K562 (cell line): ENCODE data around the gene TMTC4.

Source experiments
- ATF4 ChIP-seq: fragments of 450-650 bp; formaldehyde crosslinking; IDR thresholded peaks from 2 replicates; pipeline ENCODE4 v1.4.0; 2022; ENCODE audit warnings: mild to moderate bottlenecking, moderate library complexity
- CHD1 ChIP-seq: fragments of 200-600 bp; sonication (generic); IDR thresholded peaks from one replicate; pipeline ENCODE4 v1.6.1; 2012; ENCODE audit warnings: mild to moderate bottlenecking, moderate library complexity, low read length, inconsistent platforms
- CTCF ChIP-seq, 3 experiments: IDR thresholded peaks in 2 of 3; conservative IDR thresholded peaks in 1 of 3; 2 replicates each; pipeline ENCODE4 v1.5.1; 2011 to 2012; ENCODE audit warnings: low read length in 3 of 3, mild to moderate bottlenecking in 3 of 3, control low read depth in 2 of 3, improper control_type of control experiment in 1 of 3, inconsistent platforms in 1 of 3, low read depth in 1 of 3, mixed read lengths in 1 of 3, moderate library complexity in 1 of 3; ENCODE audit not compliant: insufficient read depth in 2 of 3
- EZH2 ChIP-seq: IDR thresholded peaks from 2 replicates; pipeline ENCODE4 v1.6.1; 2012; ENCODE audit warnings: low read depth, mild to moderate bottlenecking, inconsistent platforms, low read length, borderline replicate concordance
- FOS ChIP-seq: IDR thresholded peaks from 3 replicates; pipeline ENCODE4 v1.6.1; 2011; ENCODE audit not compliant: insufficient read length; ENCODE audit errors: extremely low read depth
- JUN ChIP-seq, 2 experiments: sonication (generic) in 1 of 2; formaldehyde crosslinking in 1 of 2; IDR thresholded peaks; 2 replicates each; pipeline versions ENCODE4 v1.6.1 to v1.8.0; 2012 to 2022; ENCODE audit warnings: borderline replicate concordance in 2 of 2, mild to moderate bottlenecking in 2 of 2, improper control_type of control experiment in 1 of 2, low read depth in 1 of 2, low read length in 1 of 2, missing genetic modification reagents in 1 of 2
- NFXL1 ChIP-seq: fragments of 450-650 bp; formaldehyde crosslinking; IDR thresholded peaks from 2 replicates; pipeline ENCODE4 v1.4.0; 2021; ENCODE audit warnings: mild to moderate bottlenecking
- POLR2AphosphoS5 ChIP-seq: IDR thresholded peaks from 2 replicates; pipeline ENCODE4 v1.6.1; 2011; ENCODE audit warnings: mild to moderate bottlenecking, low read depth, low read length, moderate library complexity; ENCODE audit not compliant: control insufficient read depth, insufficient read depth
- SIN3A ChIP-seq, 2 experiments: fragments of 150-350 bp in 1 of 2; IDR thresholded peaks; 2 replicates each; pipeline ENCODE4 v1.6.1; 2011 to 2016; ENCODE audit warnings: borderline replicate concordance in 2 of 2, low read depth in 2 of 2, low read length in 2 of 2, mild to moderate bottlenecking in 2 of 2, moderate library complexity in 2 of 2; ENCODE audit not compliant: control insufficient read depth in 1 of 2
- TAF9B ChIP-seq: fragments of 450-650 bp; IDR thresholded peaks from 2 replicates; pipeline ENCODE4 v1.6.1; 2018; ENCODE audit warnings: mild to moderate bottlenecking; ENCODE audit not compliant: partially characterized antibody
- TSC22D4 ChIP-seq: fragments of 450-650 bp; IDR thresholded peaks from 2 replicates; pipeline ENCODE4 v1.6.1; 2016; ENCODE audit warnings: missing genetic modification characterization, missing biosample characterization, control low read depth
- ZNF384 ChIP-seq: IDR thresholded peaks from 2 replicates; pipeline ENCODE4 v1.6.1; 2012; ENCODE audit warnings: low read depth, low read length, improper control_type of control experiment

DNA sequence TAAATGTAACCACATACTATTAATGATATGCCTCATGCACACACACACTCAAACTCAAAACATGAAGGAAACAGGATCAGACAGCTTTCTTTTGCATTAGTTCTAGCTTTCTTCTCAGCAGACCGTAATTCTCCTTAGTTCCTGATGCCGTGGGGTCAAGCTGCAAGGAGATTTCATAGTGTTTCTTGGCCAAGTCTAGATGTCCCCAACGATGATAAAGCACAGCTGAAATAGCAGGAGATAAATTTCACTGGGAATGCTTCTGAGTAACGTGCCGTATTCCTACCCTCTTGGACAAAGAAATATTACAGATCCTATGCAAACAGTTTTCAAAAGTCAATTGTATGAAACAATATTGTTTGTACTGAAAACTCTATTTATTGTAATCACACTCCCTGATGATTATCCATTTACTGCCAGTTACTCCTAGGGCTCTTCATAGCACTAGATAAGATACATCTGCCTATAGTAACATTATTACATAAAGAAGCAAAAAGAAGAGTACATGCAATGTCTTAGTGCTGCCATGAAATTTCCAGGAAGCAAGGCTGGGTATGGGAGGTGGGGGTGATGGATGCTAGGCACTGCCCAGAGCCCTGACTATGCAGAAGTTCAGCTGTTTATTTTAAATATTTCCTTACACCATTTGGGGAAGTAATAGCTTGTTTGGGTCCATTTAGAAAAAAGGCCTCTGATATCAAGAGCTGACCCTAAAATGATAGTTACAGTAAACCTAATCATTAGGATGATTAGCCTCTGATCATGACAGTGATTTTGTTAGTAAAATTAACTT lies 69.5 kb downstream of the TMTC4 start:
- TF ChIP-seq JUN (IDR thresholded peaks at IDR 0.05; ENCODE audit: borderline replicate concordance, low read depth, low read length) (no peak), JUN (CRISPR knock-in tag; IDR thresholded peaks at IDR 0.05; ENCODE audit: borderline replicate concordance) (no peak), ZNF384 (no peak), CHD1 (no peak), NFXL1 (no peak), TAF9B (no peak), FOS (no peak), ATF4 (CRISPR knock-in tag) (no peak), POLR2AphosphoS5 (no peak), CTCF (IDR thresholded peaks at IDR 0.05 in 2 of 3, conservative IDR thresholded peaks at IDR 0.05 in 1 of 3; ENCODE audit: insufficient read depth in 2 of 3, low read depth in 1 of 3, low read length in 3 of 3) (no peak), TSC22D4 (tag) (no peak), EZH2 (no peak), SIN3A (IDR thresholded peaks at IDR 0.05; ENCODE audit: borderline replicate concordance in 2 of 2, control insufficient read depth in 1 of 2, low read depth in 2 of 2, low read length in 2 of 2) (no peak)
